ENCODE measurements around the gene OSBP2. TPM values are rescaled to one million over a fixed set of nuclear protein-coding genes. Genes with fewer than 3 reads are reported as not detected.
"Not testable (repeated sequence)": the region's sequence is repeated elsewhere in the genome, so short reads cannot be mapped to it uniquely, and the experiment has no call there.

The OSBP2 gene
- total and polyA plus RNA-seq, 8 donors = 1.9 to 3.3 (median 2.6) TPM

- ATAC-seq (no peak), FAIRE-seq (no peak), DNase-seq (no peak)
- no peaks in the 10 kb centered on the region for H3K36me3 ChIP-seq
- 82 to 90% methylated on average over 9 of the region's 9 CpGs for whole genome bisulfite sequencing, 2 donors
- no peaks in the 10 kb centered on the region for H3K27me3 ChIP-seq
- no peaks in the 10 kb centered on the region for H3K9me3 ChIP-seq
- TF ChIP-seq, protein P1, sequence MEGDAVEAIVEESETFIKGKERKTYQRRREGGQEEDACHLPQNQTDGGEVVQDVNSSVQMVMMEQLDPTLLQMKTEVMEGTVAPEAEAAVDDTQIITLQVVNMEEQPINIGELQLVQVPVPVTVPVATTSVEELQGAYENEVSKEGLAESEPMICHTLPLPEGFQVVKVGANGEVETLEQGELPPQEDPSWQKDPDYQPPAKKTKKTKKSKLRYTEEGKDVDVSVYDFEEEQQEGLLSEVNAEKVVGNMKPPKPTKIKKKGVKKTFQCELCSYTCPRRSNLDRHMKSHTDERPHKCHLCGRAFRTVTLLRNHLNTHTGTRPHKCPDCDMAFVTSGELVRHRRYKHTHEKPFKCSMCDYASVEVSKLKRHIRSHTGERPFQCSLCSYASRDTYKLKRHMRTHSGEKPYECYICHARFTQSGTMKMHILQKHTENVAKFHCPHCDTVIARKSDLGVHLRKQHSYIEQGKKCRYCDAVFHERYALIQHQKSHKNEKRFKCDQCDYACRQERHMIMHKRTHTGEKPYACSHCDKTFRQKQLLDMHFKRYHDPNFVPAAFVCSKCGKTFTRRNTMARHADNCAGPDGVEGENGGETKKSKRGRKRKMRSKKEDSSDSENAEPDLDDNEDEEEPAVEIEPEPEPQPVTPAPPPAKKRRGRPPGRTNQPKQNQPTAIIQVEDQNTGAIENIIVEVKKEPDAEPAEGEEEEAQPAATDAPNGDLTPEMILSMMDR (IDR thresholded peaks at IDR 0.05) = no peak
- intact Hi-C loops (cut with DNase I) = no loop called here
- H3K4me1 ChIP-seq = no peaks in the 10 kb centered on the region
- no peak overlapping the region for H3K27ac ChIP-seq
- H3K4me3 ChIP-seq = no peak overlapping the region
Measured at GRCh38 chr22:30675436-30675835, 19.2 kb upstream of the OSBP2 start.

DNA sequence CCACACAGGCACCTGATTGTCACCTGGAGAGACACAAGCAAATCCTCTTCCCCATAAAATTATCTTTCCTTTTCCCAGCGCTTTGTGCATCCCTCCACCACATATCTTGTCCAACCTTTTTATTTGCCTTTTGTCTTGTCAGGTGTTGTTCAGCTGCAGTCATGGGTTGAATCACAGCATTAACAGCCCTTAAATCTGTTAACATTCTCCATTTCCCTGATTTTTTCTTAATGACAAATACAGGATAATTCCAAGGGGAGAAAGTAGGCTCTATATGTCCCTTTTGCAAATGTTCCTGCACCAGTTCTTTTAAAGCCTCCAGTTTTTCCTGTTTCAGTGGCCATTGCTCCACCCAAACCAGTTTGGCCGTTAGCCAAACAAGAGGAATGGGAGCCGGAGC is 18.1 kb upstream of the OSBP2 start:
- H3K9me3 ChIP-seq; DNase-seq; H3K4me3 ChIP-seq; H3K4me1 ChIP-seq; ATAC-seq; intact Hi-C loops (cut with DNase I); H3K27ac ChIP-seq; H3K36me3 ChIP-seq; FAIRE-seq; H3K27me3 ChIP-seq: not testable (repeated sequence)
- WGBS, 2 donors = 72 to 75% methylated on average over 3 of the region's 3 CpGs

GRCh38 chr22:30679895-30680690 is 14.6 kb upstream of the OSBP2 start:
- not testable (repeated sequence) for DNase-seq

GRCh38 chr22:30680991-30681770 is 13.5 kb upstream of the OSBP2 start:
- no peak overlapping the region for H3K27ac ChIP-seq
- intact Hi-C loops (cut with DNase I) = no loop called here
- TF ChIP-seq, protein P1 (IDR thresholded peaks at IDR 0.05) = no peak
- no peak overlapping the region for H3K4me3 ChIP-seq
- ATAC-seq (no peak), FAIRE-seq (no peak), DNase-seq (no peak)
- H3K27me3 ChIP-seq = no peaks in the 10 kb centered on the region
- 86 to 90% methylated on average over 1 of the region's 1 CpG for whole genome bisulfite sequencing, 2 donors
- H3K36me3 ChIP-seq = no peaks in the 10 kb centered on the region
- no peaks in the 10 kb centered on the region for H3K9me3 ChIP-seq
- H3K4me1 ChIP-seq = no peaks in the 10 kb centered on the region

More at GRCh38 chr22:30679895-30680690, 14.6 kb upstream of the OSBP2 start:
- H3K27ac ChIP-seq; H3K27me3 ChIP-seq; H3K4me3 ChIP-seq; intact Hi-C loops (cut with DNase I); H3K36me3 ChIP-seq; H3K4me1 ChIP-seq; FAIRE-seq; H3K9me3 ChIP-seq: not testable (repeated sequence)
- 71 to 74% methylated on average over 12 of the region's 12 CpGs for WGBS, 2 donors
- ATAC-seq = peak in 2 of 4 donors; percentile 31 to 40

DNA sequence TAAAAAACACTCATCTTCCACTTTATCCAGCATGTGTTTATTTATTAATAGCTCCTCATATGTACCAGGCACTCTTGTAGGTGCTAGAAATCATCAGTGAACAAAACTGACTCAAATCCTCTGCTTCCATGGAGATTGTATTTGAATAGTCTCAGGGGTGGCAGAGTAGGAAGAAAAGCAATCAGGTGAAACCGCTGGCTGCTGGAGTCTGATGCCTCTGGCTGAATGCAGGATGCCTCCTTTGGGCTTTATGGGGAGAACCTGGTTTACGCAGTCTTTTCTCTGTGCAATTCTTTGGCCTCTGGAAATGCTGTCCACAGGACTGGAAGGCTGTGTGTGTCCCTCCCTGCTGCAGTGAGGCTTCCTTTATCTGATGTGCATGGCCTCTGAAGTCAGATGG is 12.8 kb upstream of the OSBP2 start:
- no peaks in the 10 kb centered on the region for H3K4me1 ChIP-seq
- no peaks in the 10 kb centered on the region for H3K36me3 ChIP-seq
- TF ChIP-seq, protein P1 (IDR thresholded peaks at IDR 0.05) = no peak
- ATAC-seq (peak in 2 of 4 donors; percentile 41 to 45), FAIRE-seq (no peak), DNase-seq (no peak)
- H3K9me3 ChIP-seq = no peaks in the 10 kb centered on the region
- no peak overlapping the region for H3K4me3 ChIP-seq
- no peak overlapping the region for H3K27ac ChIP-seq
- 83 to 89% methylated on average over 2 of the region's 2 CpGs for WGBS, 2 donors
- no peaks in the 10 kb centered on the region for H3K27me3 ChIP-seq
- intact Hi-C loops (cut with DNase I) = no loop called here

All from pancreas (tissue), 10 donors.